IMR-90 (cell line): Measurements from ENCODE around the gene CDH22. TPM values are rescaled to one million over a fixed set of nuclear protein-coding genes. Genes with fewer than 3 reads are reported as not detected.

ENCODE experiments used
- ATAC-seq: fragments of 200-7000 bp; cut with Tn5 transposase; 2 replicates; pipeline ENCODE4 v1.9.1; 2020; ENCODE audit warnings: low read depth, mild to moderate bottlenecking, moderate library complexity
- BruUV-seq: library from RNA; stranded (reverse); fragments of 400-500 nt; replicated peaks from 2 replicates; lab custom pipeline; 2021; lab: Mats Ljungman, UMichigan
- CTCF ChIA-PET: fragments of 300-600 bp; formaldehyde crosslinking; extraction: SDS; loops from one replicate; lab custom pipeline; 2021; ENCODE audit warnings: antibody characterized with exemption; lab: Yijun Ruan, JAX
- POLR2A ChIA-PET: fragments of 300-600 bp; sonication (Branson Sonifier 250); formaldehyde crosslinking; loops from one replicate; lab custom pipeline; 2022; ENCODE audit warnings: antibody characterized with exemption; ENCODE audit not compliant: unreplicated experiment; lab: Charles Lee
- DNase-seq: peaks from one replicate; pipeline ENCODE4 v3.0.0; 2013
- H2AFZ ChIP-seq: replicated peaks from 2 replicates; pipeline ENCODE3; 2013; ENCODE audit warnings: low read length, mild to moderate bottlenecking; ENCODE audit not compliant: poor library complexity
- H2AK5ac ChIP-seq: 2 replicates; pipeline ENCODE4 v1.6.1; 2013; ENCODE audit warnings: low read depth, low read length, inconsistent platforms
- H2AK9ac ChIP-seq: replicated peaks from 2 replicates; pipeline ENCODE3; 2013; ENCODE audit warnings: mild to moderate bottlenecking, low read depth, low read length, moderate library complexity; ENCODE audit not compliant: poor library complexity
- H2BK120ac ChIP-seq: 2 replicates; pipeline ENCODE4 v1.6.1; 2013; ENCODE audit warnings: low read depth, low read length, inconsistent platforms
- H2BK15ac ChIP-seq: 3 replicates; pipeline ENCODE4 v1.6.1; 2013; ENCODE audit warnings: low read depth, low read length, inconsistent platforms
- H2BK20ac ChIP-seq: 2 replicates; pipeline ENCODE4 v1.6.1; 2013; ENCODE audit warnings: low read depth, mild to moderate bottlenecking, inconsistent platforms, low read length, moderate library complexity
- H2BK5ac ChIP-seq: 2 replicates; pipeline ENCODE4 v1.6.1; 2013; ENCODE audit warnings: mild to moderate bottlenecking, low read depth, low read length, inconsistent platforms; ENCODE audit not compliant: poor library complexity, severe bottlenecking
- H3K14ac ChIP-seq: replicated peaks from 2 replicates; pipeline ENCODE4 v1.6.1; 2013; ENCODE audit warnings: low read depth, low read length, inconsistent platforms
- H3K18ac ChIP-seq: 2 replicates; pipeline ENCODE4 v1.6.1; 2013; ENCODE audit warnings: low read depth, low read length, control low read depth
- H3K23ac ChIP-seq: 2 replicates; pipeline ENCODE4 v1.6.1; 2013; ENCODE audit warnings: low read depth, low read length, inconsistent platforms
- H3K27ac ChIP-seq: 2 replicates; pipeline ENCODE4 v1.5.1; 2013; ENCODE audit warnings: mild to moderate bottlenecking, control low read depth, low read length; ENCODE audit not compliant: insufficient read depth
- H3K27me3 ChIP-seq: 2 replicates; pipeline ENCODE4 v1.6.1; 2013; ENCODE audit warnings: low read length; ENCODE audit not compliant: control insufficient read depth, insufficient read depth
- H3K36me3 ChIP-seq: 2 replicates; pipeline ENCODE4 v1.6.1; 2013; ENCODE audit warnings: low read length, mixed read lengths; ENCODE audit not compliant: control insufficient read depth, insufficient read depth
- H3K4ac ChIP-seq: 2 replicates; pipeline ENCODE4 v1.6.1; 2013; ENCODE audit warnings: low read depth, low read length, inconsistent platforms
- H3K4me1 ChIP-seq: 2 replicates; pipeline ENCODE4 v1.6.1; 2013; ENCODE audit warnings: low read length, mixed read lengths; ENCODE audit not compliant: control insufficient read depth, insufficient read depth
- H3K4me2 ChIP-seq: 2 replicates; pipeline ENCODE4 v1.6.1; 2013; ENCODE audit warnings: low read depth, mild to moderate bottlenecking, control low read depth, low read length, moderate library complexity
- H3K4me3 ChIP-seq: 2 replicates; pipeline ENCODE4 v1.5.1; 2013; ENCODE audit warnings: low read depth, mild to moderate bottlenecking, control low read depth, low read length, moderate library complexity; ENCODE audit not compliant: insufficient read depth
- H3K56ac ChIP-seq: 2 replicates; pipeline ENCODE4 v1.6.1; 2013; ENCODE audit warnings: low read length, inconsistent platforms; ENCODE audit not compliant: insufficient read depth; ENCODE audit errors: extremely low read depth
- H3K79me1 ChIP-seq, 2 experiments: 2 replicates each; pipeline ENCODE4 v1.6.1; 2013; ENCODE audit warnings: low read length in 2 of 2, inconsistent platforms in 1 of 2, low read depth in 1 of 2
- H3K9ac ChIP-seq: 2 replicates; pipeline ENCODE4 v1.6.1; 2013; ENCODE audit warnings: low read depth, low read length, control low read depth
- H3K9me1 ChIP-seq: 2 replicates; pipeline ENCODE4 v1.6.1; 2013; ENCODE audit warnings: low read length, inconsistent platforms; ENCODE audit not compliant: insufficient read depth
- H3K9me3 ChIP-seq: 2 replicates; pipeline ENCODE4 v1.6.1; 2013; ENCODE audit warnings: low read length; ENCODE audit not compliant: control insufficient read depth, insufficient read depth
- H4K20me1 ChIP-seq: 2 replicates; pipeline ENCODE4 v1.6.1; 2013; ENCODE audit warnings: low read length, inconsistent platforms; ENCODE audit not compliant: insufficient read depth
- H4K5ac ChIP-seq: 2 replicates; pipeline ENCODE4 v1.6.1; 2013; ENCODE audit warnings: mild to moderate bottlenecking, low read depth, low read length, control low read depth
- H4K8ac ChIP-seq, 2 experiments: 2 replicates each; pipeline ENCODE4 v1.6.1; 2013; ENCODE audit warnings: low read depth in 2 of 2, low read length in 2 of 2, control low read depth in 1 of 2, inconsistent platforms in 1 of 2
- H4K91ac ChIP-seq: 2 replicates; pipeline ENCODE4 v1.6.1; 2013; ENCODE audit warnings: low read depth, low read length, inconsistent platforms; ENCODE audit not compliant: insufficient read depth
- BHLHE40 ChIP-seq: fragments of 150-350 bp; IDR thresholded peaks from 2 replicates; pipeline ENCODE4 v1.6.1; 2016; ENCODE audit warnings: mild to moderate bottlenecking, low read depth, low read length
- CEBPB ChIP-seq: IDR thresholded peaks from 2 replicates; pipeline ENCODE4 v1.6.1; 2012; ENCODE audit warnings: low read depth, low read length, improper control_type of control experiment
- FOS ChIP-seq: fragments of 150-350 bp; IDR thresholded peaks from 2 replicates; pipeline ENCODE4 v1.6.1; 2016; ENCODE audit warnings: low read depth, low read length
- MAFK ChIP-seq: IDR thresholded peaks from 2 replicates; pipeline ENCODE4 v1.6.1; 2012; ENCODE audit warnings: low read depth, low read length, improper control_type of control experiment
- MAZ ChIP-seq: IDR thresholded peaks from 2 replicates; pipeline ENCODE4 v1.6.1; 2012; ENCODE audit warnings: low read depth, mild to moderate bottlenecking, low read length, improper control_type of control experiment, moderate library complexity, borderline replicate concordance
- MXI1 ChIP-seq: IDR thresholded peaks from 2 replicates; pipeline ENCODE4 v1.6.1; 2012; ENCODE audit warnings: low read depth, mild to moderate bottlenecking, low read length, moderate library complexity, borderline replicate concordance
- NFE2L2 ChIP-seq: fragments of 150-350 bp; IDR thresholded peaks from 2 replicates; pipeline ENCODE4 v1.6.1; 2016; ENCODE audit warnings: low read depth, mild to moderate bottlenecking, low read length
- POLR2A ChIP-seq: IDR thresholded peaks from 2 replicates; pipeline ENCODE4 v1.6.1; 2012; ENCODE audit warnings: mild to moderate bottlenecking, low read depth, low read length
- RAD21 ChIP-seq: IDR thresholded peaks from 2 replicates; pipeline ENCODE4 v1.6.1; 2012; ENCODE audit warnings: low read length, improper control_type of control experiment
- RCOR1 ChIP-seq: IDR thresholded peaks from 2 replicates; pipeline ENCODE4 v1.6.1; 2012; ENCODE audit warnings: mild to moderate bottlenecking, low read length, improper control_type of control experiment; ENCODE audit not compliant: insufficient replicate concordance
- RFX5 ChIP-seq: IDR thresholded peaks from 2 replicates; pipeline ENCODE4 v1.8.0; 2012; ENCODE audit warnings: low read depth, mild to moderate bottlenecking, low read length, moderate library complexity
- SMC3 ChIP-seq: fragments of 150-350 bp; IDR thresholded peaks from 2 replicates; pipeline ENCODE4 v1.6.1; 2016; ENCODE audit warnings: low read depth, mild to moderate bottlenecking, antibody characterized with exemption, low read length, moderate library complexity
- WGBS, 2 experiments: methylation state at CpG; one replicate each; pipeline versions ENCODE4 v1.1.5 to v1.1.7; 2013; ENCODE audit warnings: missing lambda C conversion rate in 2 of 2; ENCODE audit not compliant: insufficient read length in 1 of 2; ENCODE audit errors: extremely low coverage in 2 of 2; 5-methylcytosine and 5-hydroxymethylcytosine counted together
- dilution Hi-C: fragments of 300-500 bp; cut with HindIII; formaldehyde crosslinking; loops from one replicate; pipeline ENCODE4 v1.14.3; 2018; ENCODE audit warnings: low sequenced_read_pairs; ENCODE audit not compliant: unreplicated experiment
- in situ Hi-C: fragments of 300-500 bp; cut with MboI; formaldehyde crosslinking; loops from 3 replicates; pipeline ENCODE4 v1.14.3; 2019; ENCODE audit warnings: low sequenced_read_pairs, inconsistent platforms, mixed read lengths
- intact Hi-C: fragments of 100-400 bp; cut with micrococcal nuclease; formaldehyde crosslinking; loops from 2 replicates; pipeline ENCODE4 v1.10.0; 2022
- polyA plus RNA-seq, 3 experiments: library from polyadenylated mRNA; depleted of rRNA; stranded (reverse); fragments of >200 nt; gene quantifications; 2 replicates each; pipeline ENCODE4 v1.2.3, GENCODE V29; 2012; ENCODE audit warnings: low replicate concordance in 1 of 3
- total RNA-seq: library from RNA; depleted of rRNA; stranded (reverse); fragments of >200 nt; gene quantifications from 2 replicates; pipeline ENCODE4 v1.2.3, GENCODE V29; 2012
- TF ChIP-seq, protein P1 (sequence below): fragments of 150-350 bp; IDR thresholded peaks from 2 replicates; pipeline ENCODE4 v1.6.1; 2016; ENCODE audit warnings: low read depth, mild to moderate bottlenecking, low read length, moderate library complexity, borderline replicate concordance
- TF ChIP-seq, protein P2 (sequence below): fragments of 150-350 bp; IDR thresholded peaks from 2 replicates; pipeline ENCODE4 v1.6.1; 2017; ENCODE audit warnings: mild to moderate bottlenecking, antibody characterized with exemption, low read length, low read depth
- TF ChIP-seq, protein P3 (sequence below): conservative IDR thresholded peaks from 2 replicates; pipeline ENCODE4 v1.5.1; 2012; ENCODE audit warnings: mild to moderate bottlenecking, low read depth, low read length, improper control_type of control experiment

Gene CDH22
- total and polyA plus RNA-seq, 2 of the 4 experiments (the other 2 are of a cell fraction), result not detected

DNA sequence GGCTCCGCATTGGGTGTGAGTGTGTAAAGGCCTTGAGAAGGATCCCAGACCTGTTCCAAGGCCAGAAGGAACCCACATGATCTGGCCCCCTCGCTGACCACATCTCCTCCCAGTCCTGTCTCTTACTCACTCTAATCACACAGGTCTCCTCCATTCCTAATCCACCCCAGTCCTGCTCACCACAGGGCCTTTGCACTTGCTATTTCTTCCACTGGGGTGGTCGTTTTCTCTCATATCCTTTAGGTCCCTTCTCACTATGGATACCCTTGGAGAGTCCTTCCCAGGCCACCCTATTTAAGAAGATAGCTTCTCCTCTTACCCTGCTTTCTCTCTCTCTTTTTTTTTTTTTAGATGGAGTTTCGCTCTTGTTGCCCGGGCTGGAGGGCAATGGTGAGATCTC, 124.5 kb downstream of the CDH22 start:
- Histone ChIP-seq H3K4me2 (no peak overlapping the region), H4K8ac (no peak overlapping the region), H2BK15ac (no peak overlapping the region), H3K9me1 (no peaks in the 10 kb centered on the region), H3K9me3 (no peaks in the 10 kb centered on the region), H3K4me1 (no peaks in the 10 kb centered on the region), H3K9ac (no peak overlapping the region), H2BK120ac (no peak overlapping the region), H3K14ac (no peak overlapping the region), H4K5ac (no peak overlapping the region), H3K23ac (no peak overlapping the region), H2AFZ (no peak overlapping the region), H3K27ac (no peak overlapping the region), H3K4me3 (no peak overlapping the region), H3K79me1 (no peaks in the 10 kb centered on the region), H3K18ac (no peak overlapping the region), H3K4ac (no peak overlapping the region), H2BK20ac (no peak overlapping the region), H2BK5ac (no peak overlapping the region), H3K56ac (no peak overlapping the region), H3K27me3 (peaks cover 10% of the 10 kb centered on the region), H4K91ac (no peak overlapping the region), H2AK5ac (no peak overlapping the region), H2AK9ac (no peak overlapping the region), H3K36me3 (no peaks in the 10 kb centered on the region), H4K20me1 (no peaks in the 10 kb centered on the region)
- dilution Hi-C loops, result no loop called here
- TF ChIP-seq MXI1 (no peak), POLR2A (no peak), CEBPB (no peak), RAD21 (no peak), SMC3 (no peak), MAZ (no peak), MAFK (no peak), RCOR1 (no peak), NFE2L2 (no peak), RFX5 (no peak), FOS (no peak), BHLHE40 (no peak)
- TF ChIP-seq, protein P1, sequence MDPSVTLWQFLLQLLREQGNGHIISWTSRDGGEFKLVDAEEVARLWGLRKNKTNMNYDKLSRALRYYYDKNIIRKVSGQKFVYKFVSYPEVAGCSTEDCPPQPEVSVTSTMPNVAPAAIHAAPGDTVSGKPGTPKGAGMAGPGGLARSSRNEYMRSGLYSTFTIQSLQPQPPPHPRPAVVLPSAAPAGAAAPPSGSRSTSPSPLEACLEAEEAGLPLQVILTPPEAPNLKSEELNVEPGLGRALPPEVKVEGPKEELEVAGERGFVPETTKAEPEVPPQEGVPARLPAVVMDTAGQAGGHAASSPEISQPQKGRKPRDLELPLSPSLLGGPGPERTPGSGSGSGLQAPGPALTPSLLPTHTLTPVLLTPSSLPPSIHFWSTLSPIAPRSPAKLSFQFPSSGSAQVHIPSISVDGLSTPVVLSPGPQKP, result no peak
- TF ChIP-seq, protein P2, sequence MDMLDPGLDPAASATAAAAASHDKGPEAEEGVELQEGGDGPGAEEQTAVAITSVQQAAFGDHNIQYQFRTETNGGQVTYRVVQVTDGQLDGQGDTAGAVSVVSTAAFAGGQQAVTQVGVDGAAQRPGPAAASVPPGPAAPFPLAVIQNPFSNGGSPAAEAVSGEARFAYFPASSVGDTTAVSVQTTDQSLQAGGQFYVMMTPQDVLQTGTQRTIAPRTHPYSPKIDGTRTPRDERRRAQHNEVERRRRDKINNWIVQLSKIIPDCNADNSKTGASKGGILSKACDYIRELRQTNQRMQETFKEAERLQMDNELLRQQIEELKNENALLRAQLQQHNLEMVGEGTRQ, result no peak
- TF ChIP-seq, protein P3, sequence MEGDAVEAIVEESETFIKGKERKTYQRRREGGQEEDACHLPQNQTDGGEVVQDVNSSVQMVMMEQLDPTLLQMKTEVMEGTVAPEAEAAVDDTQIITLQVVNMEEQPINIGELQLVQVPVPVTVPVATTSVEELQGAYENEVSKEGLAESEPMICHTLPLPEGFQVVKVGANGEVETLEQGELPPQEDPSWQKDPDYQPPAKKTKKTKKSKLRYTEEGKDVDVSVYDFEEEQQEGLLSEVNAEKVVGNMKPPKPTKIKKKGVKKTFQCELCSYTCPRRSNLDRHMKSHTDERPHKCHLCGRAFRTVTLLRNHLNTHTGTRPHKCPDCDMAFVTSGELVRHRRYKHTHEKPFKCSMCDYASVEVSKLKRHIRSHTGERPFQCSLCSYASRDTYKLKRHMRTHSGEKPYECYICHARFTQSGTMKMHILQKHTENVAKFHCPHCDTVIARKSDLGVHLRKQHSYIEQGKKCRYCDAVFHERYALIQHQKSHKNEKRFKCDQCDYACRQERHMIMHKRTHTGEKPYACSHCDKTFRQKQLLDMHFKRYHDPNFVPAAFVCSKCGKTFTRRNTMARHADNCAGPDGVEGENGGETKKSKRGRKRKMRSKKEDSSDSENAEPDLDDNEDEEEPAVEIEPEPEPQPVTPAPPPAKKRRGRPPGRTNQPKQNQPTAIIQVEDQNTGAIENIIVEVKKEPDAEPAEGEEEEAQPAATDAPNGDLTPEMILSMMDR, result no peak
- ChIA-PET POLR2A (no interaction called here), CTCF (no interaction called here)
- DNase-seq (no peak), ATAC-seq (no peak)
- BruUV-seq, result no TSS peak
- intact Hi-C loops, result no loop called here
- in situ Hi-C loops, result no loop called here
- WGBS, 2 experiments, result no CpG with 5 or more reads among the region's 5 CpGs
